Measurements from ENCODE around the gene KCNMB2.
"Not testable (repeated sequence)": the region's sequence is repeated elsewhere in the genome, so short reads cannot be mapped to it uniquely, and the experiment has no call there.

The KCNMB2 gene

DNA sequence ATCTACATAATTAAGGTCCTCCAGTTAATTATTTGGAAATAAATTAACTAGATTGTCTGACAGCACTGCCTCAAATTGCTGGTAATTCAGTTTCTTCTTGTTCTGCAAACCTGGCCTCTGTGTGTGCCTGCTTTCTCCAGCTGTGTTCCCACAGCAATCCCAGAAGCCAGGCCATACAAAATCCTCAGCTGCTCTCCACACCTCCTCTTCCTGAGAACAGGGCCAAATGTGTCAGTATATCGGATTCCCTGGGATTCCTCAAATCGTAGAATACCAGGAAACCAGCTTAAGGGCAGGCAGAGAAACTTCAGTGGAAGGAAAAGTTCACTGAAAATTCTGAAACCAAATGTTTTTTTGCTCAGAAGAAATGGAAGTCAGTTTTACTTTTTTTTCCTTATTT, 273.9 kb downstream of the KCNMB2 start:
- no peak for DNase-seq (ENCODE audit: low spot score)

DNA sequence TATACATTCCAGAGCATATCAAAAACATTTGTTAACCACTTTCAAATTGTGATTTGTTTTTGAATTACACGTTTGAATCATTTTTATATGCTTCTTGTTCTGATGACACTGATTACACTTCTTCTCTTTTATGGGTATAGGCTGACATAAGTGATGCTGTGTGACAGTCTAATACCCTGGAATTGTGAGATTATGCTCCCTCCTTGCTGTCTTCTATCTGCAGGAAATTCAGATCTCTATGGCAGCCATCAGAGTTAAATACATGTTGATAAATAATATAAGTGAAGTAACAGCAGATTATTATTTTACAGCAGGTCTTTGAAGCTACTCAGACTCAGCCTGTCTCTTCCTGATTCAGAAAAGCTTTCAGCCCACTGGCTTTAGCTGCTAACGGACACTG, 286.5 kb downstream of the KCNMB2 start:
- DNase-seq (ENCODE audit: low spot score), result no peak

GRCh38 chr3:178823150-178823549, 286.9 kb downstream of the KCNMB2 start:
- DNase-seq (ENCODE audit: low spot score), result no peak

DNA sequence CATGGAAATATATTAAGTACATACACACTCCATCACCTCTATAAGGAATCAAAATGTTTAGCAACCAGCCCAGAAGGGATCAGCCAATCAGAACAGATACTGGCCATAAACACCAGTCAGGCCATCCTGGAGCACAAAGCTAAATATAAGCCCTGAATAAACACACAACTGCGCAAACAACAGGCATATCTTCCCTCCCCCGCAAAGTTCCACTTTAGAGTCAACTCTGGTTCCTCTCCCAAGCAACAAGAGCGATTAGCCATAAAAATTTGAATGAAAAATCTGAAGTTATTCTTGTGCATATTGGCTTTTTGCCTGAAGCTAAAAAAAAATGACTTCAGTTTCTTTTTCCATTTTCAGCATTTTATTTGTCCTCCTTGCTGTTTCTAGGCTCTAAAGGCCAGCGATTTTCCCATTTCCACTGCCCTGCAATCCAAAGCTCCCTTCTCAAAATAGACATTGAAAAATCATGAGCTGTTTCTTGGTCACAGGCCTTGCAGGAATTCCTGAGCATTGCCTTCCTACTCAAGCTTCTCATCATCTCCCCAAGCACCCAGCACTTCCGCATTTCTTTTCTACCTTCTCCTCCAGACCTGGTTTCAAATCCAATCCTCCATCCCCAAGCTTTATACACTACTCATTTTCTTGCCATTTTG, 287.5 kb downstream of the KCNMB2 start:
- DNase-seq (ENCODE audit: low spot score), result peak; percentile 1

GRCh38 chr3:178826435-178827123, 290.3 kb downstream of the KCNMB2 start:
- no peak for DNase-seq (ENCODE audit: low spot score)

- no peak for DNase-seq (ENCODE audit: low spot score)
Measured at GRCh38 chr3:178827285-178827856, 291.1 kb downstream of the KCNMB2 start.

- no peak for DNase-seq (ENCODE audit: low spot score)
Measured at GRCh38 chr3:178833695-178834094, 297.5 kb downstream of the KCNMB2 start.

DNA sequence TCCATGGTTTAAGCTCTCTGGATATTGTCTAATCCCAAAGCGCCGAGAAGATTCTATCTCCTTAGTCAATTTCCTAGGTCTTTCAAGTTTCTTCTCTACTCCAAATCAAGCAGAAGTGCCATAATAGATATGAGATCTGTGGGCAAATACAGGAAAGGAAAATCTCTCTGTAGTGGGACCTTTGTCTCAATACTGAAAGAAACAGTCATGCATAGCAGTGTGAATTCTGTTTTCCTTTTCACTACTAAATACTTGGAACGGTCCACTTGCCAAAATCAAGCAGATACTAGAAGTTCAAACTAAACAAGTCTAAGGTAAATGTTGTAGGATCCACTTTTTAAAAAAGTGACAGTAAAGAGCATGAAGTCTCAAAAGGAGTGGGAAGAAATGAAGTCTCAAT, 298.8 kb downstream of the KCNMB2 start:
- no peak for DNase-seq (ENCODE audit: low spot score)

DNA sequence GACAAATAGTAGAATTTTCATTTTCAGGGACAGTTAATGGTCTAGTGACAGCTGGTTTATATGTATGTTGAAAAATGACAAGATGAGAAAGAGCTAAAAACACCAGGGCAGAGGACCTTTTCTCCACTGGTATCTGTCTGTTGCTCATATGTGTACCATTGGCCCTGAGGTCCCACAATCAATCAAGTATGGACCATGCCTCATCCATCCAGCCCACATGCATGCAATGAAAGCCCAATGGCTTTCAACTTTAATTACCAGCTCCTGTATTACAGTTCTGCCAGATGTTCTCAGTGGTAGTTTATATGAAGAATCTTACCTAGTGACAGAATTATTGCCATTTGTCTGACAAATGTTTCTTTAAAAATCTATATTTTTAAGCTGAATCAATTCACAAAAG, 301.3 kb downstream of the KCNMB2 start:
- DNase-seq (ENCODE audit: low spot score), result no peak

- no peak for DNase-seq (ENCODE audit: low spot score)
Measured at GRCh38 chr3:178840586-178840985, 304.4 kb downstream of the KCNMB2 start.

DNA sequence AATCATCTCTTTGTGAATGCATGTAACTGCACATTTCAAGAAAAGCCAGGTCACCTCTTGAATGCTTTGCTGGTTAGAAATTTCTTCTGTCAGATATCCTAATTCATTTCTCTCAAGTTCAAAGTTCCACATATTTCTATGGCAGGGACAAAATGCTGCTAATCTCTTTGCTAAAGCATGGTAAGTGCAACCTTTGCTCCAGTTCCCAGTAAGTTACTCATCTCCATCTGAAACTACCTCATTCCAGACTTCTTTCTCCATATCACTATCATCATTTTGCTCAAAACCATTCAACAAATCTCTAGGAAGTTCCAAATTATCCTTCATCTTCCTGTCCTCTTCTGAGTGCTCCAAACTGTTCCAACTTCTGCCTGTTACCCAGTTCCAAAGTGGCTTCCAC, 304.8 kb downstream of the KCNMB2 start:
- DNase-seq (ENCODE audit: low spot score), result no peak

- no peak for DNase-seq (ENCODE audit: low spot score)
Measured at GRCh38 chr3:178844916-178845315, 308.7 kb downstream of the KCNMB2 start.

- no peak for DNase-seq (ENCODE audit: low spot score)
Measured at GRCh38 chr3:178845420-178846118, 309.3 kb downstream of the KCNMB2 start.

GRCh38 chr3:178847190-178847589, 311.0 kb downstream of the KCNMB2 start:
- DNase-seq (ENCODE audit: low spot score), result no peak

GRCh38 chr3:178849199-178849910, 313.1 kb downstream of the KCNMB2 start:
- no peak for DNase-seq (ENCODE audit: low spot score)

DNA sequence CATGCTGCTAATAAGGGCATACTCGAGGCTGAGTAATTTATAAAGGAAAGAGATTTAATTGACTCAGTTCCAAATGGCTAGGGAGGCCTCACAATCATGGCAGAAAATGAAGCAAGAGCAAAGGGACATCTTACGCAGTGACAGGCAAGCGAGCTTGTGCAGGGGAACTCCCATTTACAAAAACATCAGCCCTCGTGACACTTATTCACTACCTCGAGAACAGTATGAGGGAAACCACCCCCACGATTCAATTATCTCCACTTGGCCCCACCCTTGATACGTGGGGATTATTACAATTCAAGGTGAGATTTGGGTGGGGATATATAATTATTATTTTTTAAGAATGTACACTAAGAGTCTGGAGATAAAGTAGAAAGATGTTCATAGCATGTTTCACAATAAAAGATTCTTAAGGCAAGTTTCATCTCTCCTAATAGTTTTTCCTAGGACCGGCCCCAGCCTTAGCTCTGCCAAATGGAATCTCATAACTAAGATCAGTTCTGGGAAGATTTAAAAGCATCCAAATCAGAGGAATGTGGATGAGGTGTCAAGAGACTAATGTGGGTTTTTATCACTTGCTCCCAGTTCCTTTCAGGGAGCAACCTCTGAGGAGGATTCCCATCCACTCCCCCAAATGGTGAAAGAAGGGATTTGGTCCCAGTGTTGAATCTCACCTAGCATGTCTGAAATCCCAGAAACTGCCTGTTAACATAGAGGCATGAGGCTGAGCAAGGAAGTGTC, 314.4 kb downstream of the KCNMB2 start:
- DNase-seq (ENCODE audit: low spot score), result no peak

GRCh38 chr3:178851564-178851963, 315.3 kb downstream of the KCNMB2 start:
- DNase-seq (ENCODE audit: low spot score), result no peak

DNA sequence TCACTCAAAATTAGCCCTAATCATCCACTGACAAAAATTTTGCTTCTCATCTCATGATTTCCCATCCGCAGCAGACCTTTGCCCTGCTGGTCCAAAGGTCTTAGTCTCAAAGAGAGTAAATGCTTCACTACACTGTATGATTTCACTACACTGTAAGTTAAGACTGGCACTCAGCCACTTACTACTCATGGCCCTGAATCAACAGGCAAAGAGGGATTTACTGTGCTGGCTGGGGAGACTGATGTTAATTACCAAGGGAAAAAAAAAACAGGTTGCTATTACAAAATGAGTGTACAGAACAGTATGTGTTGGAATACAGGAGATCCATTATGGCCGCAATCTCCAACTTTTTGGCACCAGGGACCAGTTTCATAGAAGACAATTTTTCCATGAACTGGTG, 320.6 kb downstream of the KCNMB2 start:
- no peak for DNase-seq (ENCODE audit: low spot score)

- DNase-seq (ENCODE audit: low spot score), result no peak
Measured at GRCh38 chr3:178859386-178859785, 323.1 kb downstream of the KCNMB2 start.

DNA sequence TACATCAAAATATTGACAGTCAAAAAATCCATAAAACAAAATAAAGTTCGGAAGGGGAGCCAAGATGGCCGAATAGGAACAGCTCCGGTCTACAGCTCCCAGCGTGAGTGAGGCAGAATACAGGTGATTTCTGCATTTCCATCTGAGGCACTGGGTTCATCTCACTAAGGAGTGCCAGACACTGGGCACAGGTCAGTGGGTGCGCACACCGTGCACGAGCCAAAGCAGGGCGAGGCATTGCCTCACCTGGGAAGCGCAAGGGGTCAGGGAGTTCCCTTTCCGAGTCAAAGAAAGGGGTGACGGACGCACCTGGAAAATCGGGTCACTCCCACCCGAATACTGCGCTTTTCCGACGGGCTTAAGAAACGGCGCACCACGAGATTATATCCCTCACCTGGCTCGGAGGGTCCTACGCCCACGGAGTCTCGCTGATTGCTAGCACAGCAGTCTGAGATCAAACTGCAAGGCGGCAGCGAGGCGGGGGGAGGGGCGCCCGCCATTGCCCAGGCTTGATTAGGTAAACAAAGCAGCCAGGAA, 323.7 kb downstream of the KCNMB2 start:
- not testable (repeated sequence) for DNase-seq (ENCODE audit: low spot score)

- no peak for DNase-seq (ENCODE audit: low spot score)
Measured at GRCh38 chr3:178868681-178869080, 332.4 kb downstream of the KCNMB2 start.
